B cell (primary cell): ENCODE data around the gene NCAPG2. TPM values are rescaled to one million over a fixed set of nuclear protein-coding genes. Genes with fewer than 3 reads are reported as not detected.

ENCODE experiments used
- ATAC-seq: fragments of 200-7000 bp; cut with Tn5 transposase; one replicate; pipeline ENCODE4 v1.10.0; 2021; ENCODE audit warnings: low read depth, mild to moderate bottlenecking, moderate number of reproducible peaks, moderate library complexity
- CTCF ChIA-PET: fragments of 350-600 bp; sonication (Branson Sonifier 250); formaldehyde crosslinking; loops from one replicate; lab custom pipeline; 2021; ENCODE audit warnings: antibody characterized with exemption, inconsistent platforms; lab: Charles Lee
- POLR2A ChIA-PET: fragments of 350-600 bp; sonication (Branson Sonifier 250); formaldehyde crosslinking; loops from one replicate; lab custom pipeline; 2021; ENCODE audit warnings: antibody characterized with exemption; lab: Charles Lee
- DNase-seq: peaks from one replicate; pipeline ENCODE4 v3.0.0; 2013
- H2AFZ ChIP-seq: 2 replicates; pipeline ENCODE4 v1.6.1; 2012; ENCODE audit warnings: mild to moderate bottlenecking, low read depth, low read length; ENCODE audit not compliant: insufficient read depth, poor library complexity, severe bottlenecking
- H3K27ac ChIP-seq, 2 donors: 1 replicate in 1 of 2; 2 replicates in 1 of 2; pipeline ENCODE4 v1.5.1; 2012 to 2013; ENCODE audit warnings: low read length in 2 of 2, mild to moderate bottlenecking in 2 of 2, moderate library complexity in 1 of 2
- H3K27me3 ChIP-seq, 4 experiments: fragments of 200-600 bp in 1 of 4; sonication (generic) in 1 of 4; replicated peaks in 1 of 4; 1 replicate in 2 of 4; 2 replicates in 2 of 4; pipeline versions ENCODE4 v1.6.1 to v1.7.0; 2013 to 2016; ENCODE audit warnings: low read length in 3 of 4, mild to moderate bottlenecking in 2 of 4, mixed read lengths in 1 of 4, moderate library complexity in 1 of 4; ENCODE audit not compliant: insufficient read depth in 4 of 4, control insufficient read depth in 3 of 4; ENCODE audit errors: control extremely low read depth in 1 of 4
- H3K36me3 ChIP-seq, 2 experiments: replicated peaks in 1 of 2; 1 replicate in 1 of 2; 2 replicates in 1 of 2; pipeline versions ENCODE4 v1.6.1 to v1.7.1; 2013; ENCODE audit warnings: low read length in 1 of 2; ENCODE audit not compliant: insufficient read depth in 2 of 2, control insufficient read depth in 1 of 2; ENCODE audit errors: control extremely low read depth in 1 of 2, extremely low read depth in 1 of 2
- H3K4me1 ChIP-seq, 2 donors: fragments of 200-600 bp in 1 of 2; sonication (generic) in 1 of 2; 1 replicate in 1 of 2; 2 replicates in 1 of 2; pipeline versions ENCODE4 v1.5.1 to v1.6.1; 2013 to 2017; ENCODE audit warnings: low read length in 2 of 2; ENCODE audit not compliant: control insufficient read depth in 2 of 2, insufficient read depth in 2 of 2
- H3K4me2 ChIP-seq: replicated peaks from 2 replicates; pipeline ENCODE3; 2012; ENCODE audit warnings: mild to moderate bottlenecking, low read depth, low read length; ENCODE audit not compliant: poor library complexity, severe bottlenecking
- H3K4me3 ChIP-seq, 5 experiments: fragments of 200-600 bp in 1 of 5; sonication (generic) in 1 of 5; 1 replicate in 3 of 5; 2 replicates in 2 of 5; pipeline versions ENCODE4 v1.5.1 to v1.7.0; 2011 to 2016; ENCODE audit warnings: low read length in 4 of 5, mild to moderate bottlenecking in 4 of 5, low read depth in 2 of 5, control low read depth in 1 of 5, moderate library complexity in 1 of 5; ENCODE audit not compliant: insufficient read depth in 1 of 5; ENCODE audit errors: control extremely low read depth in 1 of 5, extremely low read depth in 1 of 5
- H3K79me2 ChIP-seq: fragments of 200-600 bp; sonication (generic); one replicate; pipeline ENCODE4 v1.6.0; 2016; ENCODE audit warnings: low read length; ENCODE audit not compliant: control insufficient read depth, insufficient read depth
- H3K9ac ChIP-seq: fragments of 200-600 bp; sonication (generic); 2 replicates; pipeline ENCODE4 v1.6.1; 2017; ENCODE audit warnings: mild to moderate bottlenecking, low read length, moderate library complexity
- H3K9me3 ChIP-seq, 3 donors: one replicate each; pipeline versions ENCODE4 v1.6.1 to v1.7.1; 2013; ENCODE audit warnings: low read length in 2 of 3; ENCODE audit not compliant: control insufficient read depth in 2 of 3, insufficient read depth in 1 of 3; ENCODE audit errors: control extremely low read depth in 1 of 3
- H4K20me1 ChIP-seq: 2 replicates; pipeline ENCODE4 v1.6.0; 2012; ENCODE audit warnings: mild to moderate bottlenecking, low read length; ENCODE audit not compliant: insufficient read depth, control insufficient read depth, poor library complexity, severe bottlenecking
- H3K27ac Mint-ChIP-seq: one replicate; pipeline ENCODE4 v1.8.0; 2021; ENCODE audit warnings: mixed read lengths
- H3K27me3 Mint-ChIP-seq: one replicate; pipeline ENCODE4 v1.8.0; 2021; ENCODE audit warnings: mixed read lengths
- H3K4me1 Mint-ChIP-seq: one replicate; pipeline ENCODE4 v1.8.0; 2021; ENCODE audit warnings: mixed read lengths
- H3K4me3 Mint-ChIP-seq: one replicate; pipeline ENCODE4 v1.8.0; 2021; ENCODE audit warnings: mixed read lengths
- H3K9me3 Mint-ChIP-seq: one replicate; pipeline ENCODE4 v1.8.0; 2022; ENCODE audit warnings: mixed read lengths; ENCODE audit not compliant: insufficient read depth
- CTCF ChIP-seq: fragments of 200-600 bp; IDR thresholded peaks from one replicate; pipeline ENCODE4 v1.8.0; 2022; ENCODE audit warnings: antibody characterized with exemption, mild to moderate bottlenecking
- EZH2 ChIP-seq: IDR thresholded peaks from 2 replicates; pipeline ENCODE4 v1.6.1; 2012; ENCODE audit warnings: borderline replicate concordance, low read depth, mild to moderate bottlenecking, moderate library complexity, low read length; ENCODE audit not compliant: insufficient read depth, poor library complexity, severe bottlenecking
- WGBS: methylation state at CpG from one replicate; pipeline ENCODE4 v1.1.5; 2013; ENCODE audit warnings: missing lambda C conversion rate; ENCODE audit not compliant: insufficient coverage; 5-methylcytosine and 5-hydroxymethylcytosine counted together
- intact Hi-C: fragments of 100-400 bp; cut with micrococcal nuclease; formaldehyde crosslinking; loops from one replicate; pipeline ENCODE4 v1.10.0; 2022
- polyA plus RNA-seq: library from polyadenylated mRNA; depleted of rRNA; stranded (reverse); fragments of >200 nt; gene quantifications from 2 replicates; pipeline ENCODE4 v1.2.3, GENCODE V29; 2012
- total RNA-seq, 2 donors: library from RNA; stranded (reverse); fragments of 120-200 nt in 1 of 2; gene quantifications; 1 replicate in 1 of 2; 2 replicates in 1 of 2; pipeline versions ENCODE4 v1.2.3 to v1.2.4, GENCODE V29; 2013 to 2022

Gene NCAPG2
- total and polyA plus RNA-seq, 2 donors (not counting 1 experiment from before 2014, with no cell fraction given), result 2.9 to 9.8 TPM

GRCh38 chr7:158744070-158744469 lies 39.5 kb upstream of the NCAPG2 start:
- Histone ChIP-seq H3K27ac (no peak overlapping the region), H3K4me1 (no peaks in the 10 kb centered on the region), H3K79me2 (no peaks in the 10 kb centered on the region), H2AFZ (no peak overlapping the region), H3K4me3 (no peak overlapping the region), H3K9ac (no peak overlapping the region), H3K36me3 (peaks cover under 1 to 69% of the 10 kb centered on the region in 2 experiments), H4K20me1 (no peaks in the 10 kb centered on the region), H3K9me3 (no peaks in the 10 kb centered on the region), H3K27me3 (no peaks in the 10 kb centered on the region), H3K4me2 (no peak overlapping the region)
- ChIA-PET CTCF (no interaction called here), POLR2A (no interaction called here)
- Mint-ChIP-seq H3K27ac (no peak overlapping the region), H3K9me3 (no peaks in the 10 kb centered on the region), H3K4me3 (no peak overlapping the region), H3K27me3 (no peaks in the 10 kb centered on the region), H3K4me1 (no peaks in the 10 kb centered on the region)
- ATAC-seq (no peak), DNase-seq (no peak)
- 95% methylated on average over 3 of the region's 4 CpGs for WGBS
- intact Hi-C loops, result no loop called here
- no peak for TF ChIP-seq EZH2
- no peak for TF ChIP-seq CTCF

GRCh38 chr7:158743219-158743618 lies 38.6 kb upstream of the NCAPG2 start:
- CTCF ChIA-PET, result no interaction called here
- Histone ChIP-seq H3K9ac (no peak overlapping the region), H3K9me3 (no peaks in the 10 kb centered on the region), H3K4me1 (no peaks in the 10 kb centered on the region), H3K27me3 (no peaks in the 10 kb centered on the region), H3K36me3 (peaks cover 2 to 72% of the 10 kb centered on the region in 2 experiments), H3K4me2 (no peak overlapping the region), H3K27ac (no peak overlapping the region), H2AFZ (no peak overlapping the region), H4K20me1 (no peaks in the 10 kb centered on the region), H3K4me3 (no peak overlapping the region), H3K79me2 (no peaks in the 10 kb centered on the region)
- POLR2A ChIA-PET, result no interaction called here
- WGBS, result 97% methylated on average over 17 of the region's 17 CpGs
- Mint-ChIP-seq H3K27me3 (no peaks in the 10 kb centered on the region), H3K4me1 (no peaks in the 10 kb centered on the region), H3K27ac (no peak overlapping the region), H3K4me3 (no peak overlapping the region), H3K9me3 (no peaks in the 10 kb centered on the region)
- TF ChIP-seq EZH2, result no peak
- TF ChIP-seq CTCF, result no peak
- ATAC-seq (no peak), DNase-seq (no peak)
- intact Hi-C loops, result no loop called here
